GM23338 (cell line): ENCODE results near the gene MUS81. TPM values are rescaled to one million over a fixed set of nuclear protein-coding genes. Genes with fewer than 3 reads are reported as not detected.
A peak's percentile ranks its signal among the peaks of the same experiment; 100 is the strongest.

Source experiments
- ATAC-seq: fragments of 200-7000 bp; cut with Tn5 transposase; 3 replicates; pipeline ENCODE4 v1.9.1; 2020
- DNase-seq: peaks from one replicate; pipeline ENCODE4 v3.0.0-alpha.2; 2015; ENCODE audit warnings: low spot score
- H2AFZ ChIP-seq: fragments of 200-600 bp; sonication (generic); 2 replicates; pipeline ENCODE4 v1.8.0; 2016; ENCODE audit warnings: antibody characterized with exemption, mild to moderate bottlenecking, moderate library complexity
- H3F3A ChIP-seq: fragments of 200-600 bp; sonication (generic); replicated peaks from 2 replicates; pipeline ENCODE4 v1.8.0; 2017; ENCODE audit warnings: antibody characterized with exemption, mixed run types, low read depth
- H3K27ac ChIP-seq: fragments of 200-600 bp; sonication (generic); 2 replicates; pipeline ENCODE4 v1.6.1; 2016; ENCODE audit warnings: low read depth
- H3K27me3 ChIP-seq: fragments of 200-600 bp; sonication (generic); 2 replicates; pipeline ENCODE4 v1.8.0; 2016; ENCODE audit warnings: mild to moderate bottlenecking, mixed run types, moderate library complexity; ENCODE audit not compliant: insufficient read depth
- H3K36me3 ChIP-seq: fragments of 200-600 bp; sonication (generic); 2 replicates; pipeline ENCODE4 v1.8.0; 2016; ENCODE audit warnings: mild to moderate bottlenecking; ENCODE audit not compliant: insufficient read depth
- H3K4me1 ChIP-seq: fragments of 200-600 bp; sonication (generic); 2 replicates; pipeline ENCODE4 v1.8.0; 2016; ENCODE audit warnings: mild to moderate bottlenecking, moderate library complexity; ENCODE audit not compliant: insufficient read depth
- H3K4me2 ChIP-seq: fragments of 200-600 bp; sonication (generic); 2 replicates; pipeline ENCODE4 v1.7.1; 2017; ENCODE audit warnings: mixed run types
- H3K4me3 ChIP-seq: fragments of 200-600 bp; sonication (generic); 2 replicates; pipeline ENCODE4 v1.6.1; 2016; ENCODE audit warnings: mixed run types
- H3K79me2 ChIP-seq: fragments of 200-600 bp; sonication (generic); replicated peaks from 2 replicates; pipeline ENCODE4 v1.8.0; 2017; ENCODE audit warnings: mild to moderate bottlenecking; ENCODE audit not compliant: insufficient read depth
- H3K9me2 ChIP-seq: fragments of 200-600 bp; sonication (generic); 2 replicates; pipeline ENCODE4 v1.8.0; 2017; ENCODE audit not compliant: insufficient read depth
- H4K20me1 ChIP-seq: fragments of 200-600 bp; sonication (generic); replicated peaks from 2 replicates; pipeline ENCODE4 v1.8.0; 2017; ENCODE audit warnings: mild to moderate bottlenecking; ENCODE audit not compliant: insufficient read depth
- H3K27ac Mint-ChIP-seq: 2 replicates; pipeline ENCODE4 v1.8.0; 2020; ENCODE audit warnings: inconsistent platforms, mild to moderate bottlenecking, moderate library complexity, mixed read lengths
- H3K27me3 Mint-ChIP-seq: 3 replicates; pipeline ENCODE4 v1.8.0; 2022; ENCODE audit warnings: low read depth, mild to moderate bottlenecking, moderate library complexity, mixed read lengths, inconsistent platforms; ENCODE audit not compliant: insufficient read depth, poor library complexity
- H3K36me3 Mint-ChIP-seq: 3 replicates; pipeline ENCODE4 v1.8.0; 2021; ENCODE audit warnings: low read depth, mild to moderate bottlenecking, inconsistent platforms, moderate library complexity, mixed read lengths
- H3K4me1 Mint-ChIP-seq: 3 replicates; pipeline ENCODE4 v1.8.0; 2020; ENCODE audit warnings: mild to moderate bottlenecking, inconsistent platforms, mixed read lengths
- H3K4me3 Mint-ChIP-seq: 3 replicates; pipeline ENCODE4 v1.8.0; 2021; ENCODE audit warnings: moderate library complexity, mild to moderate bottlenecking, inconsistent platforms, mixed read lengths
- H3K9me3 Mint-ChIP-seq: 3 replicates; pipeline ENCODE4 v1.8.0; 2020; ENCODE audit warnings: moderate library complexity, mild to moderate bottlenecking, inconsistent platforms, mixed read lengths
- POLR2AphosphoS5 ChIP-seq: IDR thresholded peaks from 2 replicates; pipeline ENCODE4 v1.6.1; 2016; ENCODE audit warnings: antibody characterized with exemption, low read depth
- ZNF114 ChIP-seq: fragments of 250-450 bp; sonication (Bioruptor Pico); IDR thresholded peaks from 2 replicates; pipeline ENCODE4 v1.5.0; 2020; ENCODE audit warnings: mild to moderate bottlenecking, moderate library complexity
- polyA plus RNA-seq: library from polyadenylated mRNA; unstranded; fragments of >200 nt; fragmentation: Nextera tagmentation; extraction: Ambion mirVana; gene quantifications from 2 replicates; pipeline ENCODE4 v1.2.1, GENCODE V29; 2016
- total RNA-seq: library from RNA; depleted of rRNA; stranded (reverse); fragments of >200 nt; shearing (Covaris generic); gene quantifications from 2 replicates; pipeline ENCODE4 v1.2.3, GENCODE V29; 2014
- TF ChIP-seq, protein P1 (sequence below), 2 experiments: fragments of 200-600 bp in 1 of 2; sonication (generic) in 1 of 2; conservative IDR thresholded peaks; 2 replicates each; pipeline versions ENCODE4 v1.5.1 to v1.6.1; 2016 to 2017; ENCODE audit warnings: antibody characterized with exemption in 2 of 2, low read depth in 2 of 2, mild to moderate bottlenecking in 2 of 2, moderate library complexity in 1 of 2
- TF ChIP-seq, protein P2 (sequence below): IDR thresholded peaks from 2 replicates; pipeline ENCODE4 v1.6.1; 2016; ENCODE audit warnings: antibody characterized with exemption

MUS81 gene
- total and polyA plus RNA-seq, 2 experiments from 2014 or later, result 38.5 to 48.6 TPM

DNA sequence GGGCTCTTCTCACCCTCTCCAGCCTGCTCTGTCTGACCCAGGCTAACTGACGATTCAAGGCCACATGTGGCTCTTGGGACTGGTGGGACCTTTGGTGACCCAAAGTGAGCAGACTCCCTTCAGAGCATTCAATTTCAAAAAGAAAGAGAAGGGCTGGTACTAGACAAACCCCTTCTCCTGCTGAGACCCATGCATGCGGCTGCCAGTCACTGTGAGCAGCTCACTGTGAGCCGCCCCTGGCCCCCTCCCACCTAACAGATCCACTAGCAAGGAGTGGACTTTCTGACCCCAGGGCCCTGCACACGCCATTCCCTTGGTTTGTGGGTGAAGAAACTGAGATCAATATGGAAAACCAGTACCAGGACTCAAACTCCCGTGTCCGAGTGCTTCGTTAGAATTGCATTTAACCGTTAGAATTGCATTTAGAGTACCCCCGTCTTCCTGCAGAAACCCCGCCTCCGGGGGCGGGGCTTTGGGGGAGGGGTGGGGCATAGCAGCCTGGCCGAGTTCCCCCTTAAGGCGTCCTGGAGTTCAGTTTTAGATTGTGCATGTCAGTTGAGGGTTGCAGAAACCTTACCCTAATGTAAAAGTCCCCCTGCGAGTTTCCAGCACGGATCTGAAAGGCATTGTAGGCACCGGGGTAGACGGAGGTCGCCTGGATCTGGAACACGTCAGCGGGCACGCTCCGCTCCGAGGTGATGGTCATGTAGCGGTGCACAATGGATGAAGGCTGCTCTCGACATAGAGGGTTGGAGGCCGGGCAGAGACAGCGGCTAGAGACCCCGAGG is 7.2 kb downstream of the MUS81 start:
- H3K4me1 ChIP-seq, result no peaks in the 10 kb centered on the region
- H3K27ac ChIP-seq, result no peak overlapping the region
- H3F3A ChIP-seq, result peaks cover 9% of the 10 kb centered on the region; the same call in 1 of the 2 replicates
- Mint-ChIP-seq H3K9me3 (no peaks in the 10 kb centered on the region; the same call in 1 of the 3 replicates), H3K27ac (peak overlapping the region; percentile 82; the same call in 1 of the 2 replicates), H3K36me3 (peaks cover 26% of the 10 kb centered on the region), H3K4me1 (peaks cover 8% of the 10 kb centered on the region), H3K4me3 (peak overlapping the region; percentile 91), H3K27me3 (peaks cover 43% of the 10 kb centered on the region)
- H3K4me2 ChIP-seq, result peak overlapping the region; percentile 96
- peak overlapping the region; percentile 83; the same call in 1 of the 2 replicates for H2AFZ ChIP-seq
- H3K36me3 ChIP-seq, result peaks cover under 1% of the 10 kb centered on the region; the same call in 1 of the 2 replicates
- peak; percentile 48 for ATAC-seq
- DNase-seq, result peak; percentile 72
- H3K27me3 ChIP-seq, result peaks cover 25% of the 10 kb centered on the region
- no peaks in the 10 kb centered on the region for H3K9me2 ChIP-seq
- no peaks in the 10 kb centered on the region for H3K79me2 ChIP-seq
- peak overlapping the region; percentile 92 for H3K4me3 ChIP-seq
- H4K20me1 ChIP-seq, result peaks cover 3% of the 10 kb centered on the region; the same call in 1 of the 2 replicates
- TF ChIP-seq, protein P1, sequence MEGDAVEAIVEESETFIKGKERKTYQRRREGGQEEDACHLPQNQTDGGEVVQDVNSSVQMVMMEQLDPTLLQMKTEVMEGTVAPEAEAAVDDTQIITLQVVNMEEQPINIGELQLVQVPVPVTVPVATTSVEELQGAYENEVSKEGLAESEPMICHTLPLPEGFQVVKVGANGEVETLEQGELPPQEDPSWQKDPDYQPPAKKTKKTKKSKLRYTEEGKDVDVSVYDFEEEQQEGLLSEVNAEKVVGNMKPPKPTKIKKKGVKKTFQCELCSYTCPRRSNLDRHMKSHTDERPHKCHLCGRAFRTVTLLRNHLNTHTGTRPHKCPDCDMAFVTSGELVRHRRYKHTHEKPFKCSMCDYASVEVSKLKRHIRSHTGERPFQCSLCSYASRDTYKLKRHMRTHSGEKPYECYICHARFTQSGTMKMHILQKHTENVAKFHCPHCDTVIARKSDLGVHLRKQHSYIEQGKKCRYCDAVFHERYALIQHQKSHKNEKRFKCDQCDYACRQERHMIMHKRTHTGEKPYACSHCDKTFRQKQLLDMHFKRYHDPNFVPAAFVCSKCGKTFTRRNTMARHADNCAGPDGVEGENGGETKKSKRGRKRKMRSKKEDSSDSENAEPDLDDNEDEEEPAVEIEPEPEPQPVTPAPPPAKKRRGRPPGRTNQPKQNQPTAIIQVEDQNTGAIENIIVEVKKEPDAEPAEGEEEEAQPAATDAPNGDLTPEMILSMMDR (conservative IDR thresholded peaks at IDR 0.05; ENCODE audit: low read depth in 2 of 2), result no peak
- TF ChIP-seq POLR2AphosphoS5, result peak; percentile 63

GRCh38 chr11:65868076-65868667 is 7.9 kb downstream of the MUS81 start:
- Histone ChIP-seq H4K20me1 (no peaks in the 10 kb centered on the region; the same call in 1 of the 2 replicates), H3K9me2 (no peaks in the 10 kb centered on the region), H3K27me3 (peaks cover 29% of the 10 kb centered on the region), H3F3A (peaks cover 9% of the 10 kb centered on the region; the same call in 1 of the 2 replicates), H3K36me3 (no peaks in the 10 kb centered on the region; the same call in 1 of the 2 replicates), H3K4me2 (peak overlapping the region; percentile 96), H2AFZ (peak overlapping the region; percentile 83; the same call in 1 of the 2 replicates), H3K27ac (no peak overlapping the region), H3K4me1 (no peaks in the 10 kb centered on the region), H3K79me2 (no peaks in the 10 kb centered on the region), H3K4me3 (peak overlapping the region; percentile 92)
- 0 out of 2 replicates have a peak overlapping the region, but pooled peaks have one; percentile 82 for H3K27ac Mint-ChIP-seq
- ATAC-seq (peak; percentile 73), DNase-seq (peak; percentile 88)
- peaks cover 43% of the 10 kb centered on the region for H3K27me3 Mint-ChIP-seq
- no peaks in the 10 kb centered on the region; the same call in 2 of the 3 replicates for H3K9me3 Mint-ChIP-seq
- H3K36me3 Mint-ChIP-seq, result peaks cover 21% of the 10 kb centered on the region
- TF ChIP-seq ZNF114 (CRISPR knock-in tag) (no peak), POLR2AphosphoS5 (peak; percentile 26; the same call in 1 of the 2 replicates)
- TF ChIP-seq, protein P2, sequence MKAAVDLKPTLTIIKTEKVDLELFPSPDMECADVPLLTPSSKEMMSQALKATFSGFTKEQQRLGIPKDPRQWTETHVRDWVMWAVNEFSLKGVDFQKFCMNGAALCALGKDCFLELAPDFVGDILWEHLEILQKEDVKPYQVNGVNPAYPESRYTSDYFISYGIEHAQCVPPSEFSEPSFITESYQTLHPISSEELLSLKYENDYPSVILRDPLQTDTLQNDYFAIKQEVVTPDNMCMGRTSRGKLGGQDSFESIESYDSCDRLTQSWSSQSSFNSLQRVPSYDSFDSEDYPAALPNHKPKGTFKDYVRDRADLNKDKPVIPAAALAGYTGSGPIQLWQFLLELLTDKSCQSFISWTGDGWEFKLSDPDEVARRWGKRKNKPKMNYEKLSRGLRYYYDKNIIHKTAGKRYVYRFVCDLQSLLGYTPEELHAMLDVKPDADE, result peak; percentile 92
- H3K4me3 Mint-ChIP-seq, result peak overlapping the region; percentile 91
- peaks cover 8% of the 10 kb centered on the region for H3K4me1 Mint-ChIP-seq
